NCI-H2171 treated with DMSO at 0.1 percent for 48 hours (cell line): Measurements from ENCODE around the gene DLGAP5.

Source experiments
- DNase-seq: peaks from one replicate; lab custom pipeline; 2025; lab: John Stamatoyannopoulos, UW

The DLGAP5 gene

DNA sequence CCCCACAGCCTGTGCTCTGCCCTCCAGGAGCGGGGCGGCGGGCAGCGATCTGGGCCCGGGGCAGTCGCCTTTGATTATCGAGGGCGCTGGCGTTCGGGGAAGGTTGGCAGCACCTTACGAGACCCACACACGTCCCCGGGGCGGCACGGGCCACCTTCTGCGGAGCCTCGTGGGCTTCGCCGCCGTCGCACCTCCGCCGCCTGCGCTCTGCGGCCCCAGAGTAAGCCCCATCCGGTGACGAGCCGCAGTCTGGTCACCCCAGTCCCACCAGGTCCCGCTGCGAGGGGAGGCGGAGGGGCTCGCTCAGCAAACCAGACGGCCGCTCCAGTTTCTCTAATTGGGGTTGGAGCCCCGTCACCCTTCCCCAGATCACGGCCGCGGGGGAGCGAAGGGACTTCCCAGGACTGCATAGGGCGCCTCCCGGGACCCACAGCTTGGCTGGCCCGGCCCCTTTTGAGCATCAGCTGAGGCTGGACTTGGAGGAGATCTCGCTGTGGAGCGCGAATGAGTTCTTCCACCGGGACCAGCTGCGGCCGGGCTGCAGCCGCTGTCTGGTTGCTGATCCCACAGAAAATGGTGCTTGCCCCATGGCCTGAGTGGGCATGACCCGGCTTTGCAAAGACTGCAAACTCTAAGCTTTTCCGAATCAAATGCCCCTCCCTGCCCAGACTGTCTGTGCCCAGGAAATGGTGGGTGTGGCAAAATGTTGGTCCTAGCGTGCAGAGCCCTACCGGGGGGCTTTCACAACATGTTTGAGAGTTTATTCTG is 61.8 kb downstream of the DLGAP5 start:
- no peak for DNase-seq

DNA sequence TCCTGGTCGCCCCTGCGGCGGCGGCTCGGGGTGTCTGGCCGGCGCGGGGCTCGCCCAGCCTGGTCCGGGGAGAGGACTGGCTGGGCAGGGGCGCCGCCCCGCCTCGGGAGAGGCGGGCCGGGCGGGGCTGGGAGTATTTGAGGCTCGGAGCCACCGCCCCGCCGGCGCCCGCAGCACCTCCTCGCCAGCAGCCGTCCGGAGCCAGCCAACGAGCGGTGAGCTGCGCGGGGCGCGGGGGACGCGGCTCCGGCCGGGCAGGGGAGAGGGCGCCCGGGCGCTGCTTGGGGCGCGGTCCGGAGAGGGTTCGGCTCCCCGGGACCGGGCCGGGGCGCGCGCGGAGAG is 62.3 kb downstream of the DLGAP5 start, which contains the start of gene LGALS3:
Gene LGALS3, plus strand, starts transcription at position 167 of the 342 bp plus-strand sequence. CDS start 8,122 bp downstream, outside the sequence.
- DNase-seq: no peak

DNA sequence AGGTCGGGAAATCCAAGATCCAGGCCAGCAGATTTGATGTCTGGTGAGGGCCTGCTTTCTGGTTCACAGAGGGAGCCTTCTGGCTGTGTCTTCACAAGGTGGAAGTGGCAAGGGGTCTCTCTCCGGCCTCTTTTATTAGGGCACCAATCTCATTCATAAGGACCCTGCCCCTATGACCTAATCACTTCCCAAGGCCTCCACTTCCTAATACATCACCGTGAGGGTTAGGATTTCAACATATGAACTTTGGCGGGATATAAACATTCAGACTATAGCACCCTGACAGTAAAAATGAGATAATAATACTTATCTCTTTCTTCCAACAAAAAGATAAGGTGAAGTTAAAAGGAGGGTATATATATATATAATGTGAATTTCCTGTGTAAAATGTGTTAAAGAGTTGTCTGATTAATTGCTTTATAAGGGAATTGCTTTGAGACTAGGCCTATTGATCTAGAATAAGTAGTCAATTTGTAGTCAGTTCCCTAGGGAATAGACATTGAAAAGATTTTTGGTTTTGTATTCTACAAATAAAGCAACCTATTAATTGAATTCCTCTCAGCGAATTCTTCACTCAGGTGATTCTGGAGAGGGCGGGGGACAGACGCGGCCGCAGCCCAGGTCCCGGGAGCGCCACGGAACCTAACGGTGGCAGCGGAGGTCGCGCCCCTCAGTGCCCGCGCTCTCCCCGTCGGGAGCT is 62.8 kb downstream of the DLGAP5 start:
- no peak for DNase-seq

DNA sequence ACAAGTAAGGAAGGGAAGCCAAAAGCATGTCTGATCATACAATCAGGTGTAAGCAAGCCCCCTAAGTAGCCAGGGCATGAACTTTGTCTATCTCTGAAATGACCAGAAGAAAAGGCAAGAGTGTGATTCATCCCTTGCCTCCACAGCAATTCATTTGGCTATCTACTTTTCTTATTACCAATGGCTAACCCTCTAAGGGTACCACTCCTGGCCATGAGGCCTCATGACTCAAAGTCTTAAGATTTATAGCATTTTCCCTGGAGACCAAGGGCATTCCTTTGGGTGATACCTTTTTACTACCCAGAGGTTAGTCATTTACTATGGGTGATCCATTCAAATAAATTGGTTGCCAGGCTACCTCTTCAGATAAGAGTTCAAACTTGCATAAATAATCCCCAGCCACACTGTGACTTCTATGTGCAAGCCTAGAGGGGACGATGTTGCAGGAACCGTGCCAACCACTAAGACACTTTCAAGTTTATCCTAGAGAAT is 63.9 kb downstream of the DLGAP5 start:
- DNase-seq: no peak

DNA sequence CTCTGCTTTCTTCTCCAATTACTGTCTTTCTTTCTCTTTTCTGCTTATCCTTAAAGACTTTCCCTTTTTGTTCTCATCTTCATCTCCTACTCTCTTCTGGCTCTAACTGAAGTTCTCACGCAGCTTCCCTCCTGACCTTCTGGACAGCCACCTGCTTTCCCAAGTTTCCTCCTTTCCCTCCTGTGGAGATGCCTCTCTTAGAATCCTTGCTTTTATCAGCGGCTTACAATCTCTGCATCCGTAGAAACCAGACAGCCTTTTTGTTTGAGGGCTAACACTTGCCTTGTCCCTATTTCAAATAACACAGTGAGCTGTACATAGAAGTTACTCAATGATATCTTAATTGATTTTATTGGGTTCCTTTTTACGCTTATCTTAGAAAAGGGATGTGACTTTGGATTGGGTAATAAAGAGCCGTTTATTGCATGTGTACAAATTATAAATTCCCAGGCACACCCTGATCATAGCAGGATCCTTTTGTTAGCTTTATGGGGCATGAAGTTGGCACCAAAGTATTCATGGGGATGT is 64.4 kb downstream of the DLGAP5 start:
- DNase-seq: no peak

DNA sequence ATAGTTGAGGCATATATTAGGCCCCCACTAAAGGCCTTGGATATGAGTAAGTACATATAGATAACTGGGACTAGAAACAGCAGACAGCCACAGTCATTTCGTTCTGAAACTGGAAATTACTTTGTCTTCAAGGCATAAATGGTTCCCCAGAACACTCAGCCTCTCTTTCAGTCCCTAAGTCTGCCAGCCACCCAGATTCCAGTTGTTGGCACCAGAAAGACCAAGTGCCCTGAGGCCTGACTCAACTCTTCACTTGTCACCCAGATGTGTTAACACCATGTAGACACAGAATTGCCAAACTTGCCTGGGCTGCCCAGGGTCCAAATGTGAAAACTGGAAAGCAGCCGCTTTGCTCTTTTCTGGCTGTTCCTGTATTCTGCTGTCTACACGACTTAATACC is 65.4 kb downstream of the DLGAP5 start:
- no peak for DNase-seq

DNA sequence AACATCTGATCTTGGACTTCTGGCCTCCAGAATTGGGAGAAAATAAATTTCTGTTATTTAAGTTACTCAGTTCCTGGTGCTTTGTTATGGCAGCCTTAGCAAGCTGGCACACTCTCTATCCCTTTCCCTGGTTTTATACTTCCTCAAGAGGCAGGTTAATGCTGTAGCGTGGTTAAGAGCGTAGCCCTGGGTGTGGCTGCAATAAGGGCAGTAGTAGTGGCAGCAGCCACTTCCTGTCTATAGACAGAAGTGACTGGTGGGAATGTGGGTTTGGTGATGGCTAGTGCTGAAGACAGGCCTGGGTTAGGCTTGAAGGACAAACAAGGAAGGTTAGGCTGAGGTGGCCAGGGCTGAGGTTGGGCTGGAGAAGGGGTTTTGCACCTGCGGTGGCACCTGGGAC is 66.0 kb downstream of the DLGAP5 start:
- DNase-seq: no peak

DNA sequence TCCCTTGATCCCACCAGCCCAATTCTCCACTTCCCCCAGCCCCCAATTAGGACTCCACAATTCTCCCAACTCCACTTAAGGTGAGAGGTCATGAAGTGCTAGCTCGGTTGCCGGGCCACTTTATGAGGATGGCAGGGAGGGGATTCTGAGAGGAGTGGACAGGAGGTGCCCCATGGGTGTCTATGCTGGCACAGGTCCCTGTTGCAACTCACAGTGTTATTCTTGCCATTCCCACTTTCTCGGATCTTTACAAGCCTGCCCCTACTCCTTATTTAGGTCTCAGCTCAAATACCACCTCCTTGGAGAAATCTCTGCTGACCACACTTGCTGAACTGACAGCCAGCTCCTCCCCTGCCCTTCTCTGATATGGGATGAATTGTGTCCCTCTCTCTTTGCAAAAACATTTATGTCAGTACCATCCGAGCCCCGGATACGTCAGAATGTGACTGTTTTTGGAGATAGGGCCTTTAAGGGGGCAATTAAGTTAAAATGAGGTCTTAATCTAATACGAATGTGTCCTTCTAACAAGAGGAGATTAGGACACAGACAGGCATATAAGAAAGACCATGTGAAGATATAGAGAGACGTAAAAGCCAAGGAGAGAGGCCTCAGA is 66.5 kb downstream of the DLGAP5 start:
- no peak for DNase-seq

DNA sequence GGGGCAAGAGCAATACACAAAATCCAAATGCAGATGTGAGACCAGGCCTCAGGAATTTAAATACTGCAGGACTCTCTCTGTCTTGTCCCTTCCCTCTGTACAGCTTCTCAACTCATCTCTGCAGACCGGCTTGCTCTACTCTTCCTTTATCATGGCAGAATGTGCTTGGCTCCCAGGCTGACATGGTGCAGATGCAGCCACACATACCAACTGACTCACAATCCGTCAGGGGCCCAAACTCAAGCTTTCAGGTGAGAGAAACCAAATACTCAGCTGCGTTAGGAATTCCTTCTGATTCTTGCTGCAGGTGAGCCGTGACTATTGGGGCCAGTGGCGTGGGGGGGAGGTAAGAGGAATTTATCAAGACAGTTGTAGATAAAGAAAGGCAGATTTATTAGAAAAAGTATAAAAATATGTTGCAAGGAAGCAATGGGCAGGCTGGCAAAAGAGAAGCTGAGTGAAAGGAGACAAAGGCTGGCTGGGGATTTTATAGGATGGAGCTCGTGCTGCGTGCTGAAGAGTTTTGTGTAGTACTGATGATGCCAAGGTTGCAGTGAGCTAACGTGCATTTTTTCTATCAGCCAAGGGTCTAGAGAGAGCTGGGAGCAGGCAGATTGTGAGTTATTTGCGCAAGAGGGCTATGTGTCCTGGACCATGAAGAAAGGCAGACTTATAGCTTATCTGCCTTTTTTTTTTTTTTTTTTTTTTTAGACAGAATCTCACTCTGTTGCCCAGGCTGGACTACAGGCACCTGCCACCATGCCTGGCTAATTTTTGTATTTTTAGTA is 67.3 kb downstream of the DLGAP5 start:
- DNase-seq: no peak

DNA sequence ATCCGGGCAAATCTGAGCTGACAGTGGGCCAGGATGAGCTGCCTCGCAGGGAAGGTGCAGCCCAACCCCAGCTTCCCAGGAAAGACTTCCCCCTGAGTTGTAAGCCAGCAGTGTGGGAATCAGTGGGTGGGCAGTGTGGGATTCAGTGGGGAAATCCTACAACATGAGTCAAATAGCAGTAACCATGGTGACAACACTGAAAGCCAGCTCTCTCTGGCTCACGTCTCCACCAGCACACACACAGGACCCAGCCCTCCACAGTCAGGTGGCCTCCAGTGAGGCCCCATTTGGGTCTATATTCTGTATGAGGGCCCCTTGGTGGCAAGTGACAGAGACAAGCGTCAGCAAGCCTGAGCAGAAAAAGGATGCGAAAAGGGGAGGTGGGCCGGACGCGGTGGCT is 68.3 kb downstream of the DLGAP5 start:
- DNase-seq: no peak

DNA sequence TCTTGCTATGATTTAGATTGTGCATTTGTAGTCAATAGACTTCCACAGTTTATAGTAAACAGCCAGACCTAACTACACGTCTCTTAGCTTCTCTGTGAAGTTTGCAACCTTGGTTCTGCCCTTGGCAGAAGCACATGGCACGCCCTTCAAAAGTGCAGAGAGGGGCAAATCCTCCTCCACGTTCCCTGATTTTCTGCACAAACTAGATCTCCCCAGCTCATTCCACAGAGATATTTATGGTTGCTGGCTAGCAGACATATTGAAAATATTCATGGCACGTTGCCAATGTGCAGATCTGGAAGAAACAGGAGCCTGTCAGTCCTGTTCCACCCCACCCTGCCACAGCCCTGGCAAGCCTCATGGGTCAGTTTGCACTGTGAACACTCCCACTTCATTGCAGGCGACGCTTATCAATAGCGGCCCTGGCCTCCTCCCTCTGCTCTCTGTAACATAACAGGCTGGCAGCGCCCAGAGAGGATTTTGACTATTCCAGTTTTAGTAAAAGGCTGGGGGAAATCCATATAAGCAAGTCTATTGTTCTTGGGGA is 68.9 kb downstream of the DLGAP5 start:
- peak; percentile 67 for DNase-seq

DNA sequence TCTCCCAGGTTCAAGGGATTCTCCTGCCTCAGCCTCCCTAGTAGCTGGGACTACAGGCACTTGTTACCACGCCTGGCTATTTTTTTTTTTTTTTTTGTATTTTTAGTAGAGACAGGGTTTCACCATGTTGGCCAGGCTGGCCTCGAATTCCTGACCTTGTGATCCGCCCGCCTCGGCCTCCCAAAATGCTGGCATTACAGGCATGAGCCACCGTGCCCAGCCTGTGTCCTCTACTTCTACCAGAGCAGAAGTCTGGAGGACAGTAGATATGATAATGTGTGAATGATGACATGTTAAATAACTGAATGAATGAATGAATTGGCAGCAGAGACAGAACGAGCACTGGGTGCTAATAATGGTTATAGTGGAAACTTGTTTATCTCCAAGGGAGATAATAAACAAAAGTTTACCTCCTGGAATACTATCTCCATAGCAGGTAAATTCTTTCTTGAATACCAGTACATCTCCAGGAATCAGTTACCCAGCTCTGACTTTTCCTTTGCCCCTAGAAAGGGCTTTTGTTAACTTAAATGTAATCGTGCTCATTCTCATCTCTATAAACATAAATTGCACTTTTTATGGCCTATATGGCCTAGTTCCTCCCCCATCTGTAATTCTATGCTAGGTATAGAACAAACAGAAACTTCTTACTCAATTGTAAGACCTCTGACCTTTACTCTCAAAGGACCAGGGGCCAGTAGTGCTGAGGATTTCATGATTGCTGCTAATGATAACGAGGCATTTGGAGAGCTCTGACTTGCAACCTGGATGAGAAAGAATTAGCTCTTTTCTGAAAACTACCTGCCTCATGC is 69.6 kb downstream of the DLGAP5 start:
- DNase-seq: no peak

DNA sequence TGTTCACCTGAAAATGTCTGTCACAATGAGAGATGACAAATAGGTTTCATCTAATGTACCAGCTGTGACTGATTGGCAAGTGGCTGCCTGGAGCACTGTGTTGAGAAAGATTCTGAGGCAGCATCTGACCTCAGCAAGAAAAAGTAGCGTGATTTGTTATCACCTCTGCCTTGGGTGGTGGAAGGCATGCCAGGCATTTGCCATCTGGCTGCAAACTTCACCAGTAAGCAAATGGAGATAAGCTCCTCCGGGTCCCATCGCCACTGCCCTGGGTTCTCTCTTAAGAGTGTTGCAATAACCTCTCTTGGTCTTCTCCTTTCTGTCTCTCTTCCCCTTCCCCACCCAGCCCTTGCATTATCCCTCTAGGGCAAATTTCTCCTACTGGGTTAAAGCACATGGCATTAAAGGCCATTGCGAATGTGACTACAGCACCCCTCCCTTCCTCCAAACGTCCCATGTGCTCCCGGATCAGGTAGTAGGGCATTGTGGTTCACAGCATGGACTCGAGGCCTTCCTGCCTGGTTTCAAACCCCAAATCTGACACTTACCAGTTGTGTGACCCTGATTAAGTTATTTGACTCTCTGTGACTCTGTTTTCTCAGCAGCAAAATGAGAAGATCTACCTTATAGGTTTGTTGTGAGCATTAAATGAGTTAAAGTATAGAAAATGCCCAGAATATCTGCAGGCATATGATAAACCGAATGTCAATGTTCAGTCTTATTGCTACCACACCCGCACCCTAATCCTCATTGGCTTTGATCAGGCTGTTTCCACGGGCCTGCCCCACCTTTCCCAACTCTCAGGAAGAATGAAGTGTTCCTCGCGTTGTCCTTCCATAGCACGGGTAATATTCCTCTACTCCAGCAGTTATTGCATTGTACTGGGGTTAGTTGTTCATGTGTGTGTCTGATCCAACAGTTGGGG is 70.6 kb downstream of the DLGAP5 start:
- DNase-seq: no peak

DNA sequence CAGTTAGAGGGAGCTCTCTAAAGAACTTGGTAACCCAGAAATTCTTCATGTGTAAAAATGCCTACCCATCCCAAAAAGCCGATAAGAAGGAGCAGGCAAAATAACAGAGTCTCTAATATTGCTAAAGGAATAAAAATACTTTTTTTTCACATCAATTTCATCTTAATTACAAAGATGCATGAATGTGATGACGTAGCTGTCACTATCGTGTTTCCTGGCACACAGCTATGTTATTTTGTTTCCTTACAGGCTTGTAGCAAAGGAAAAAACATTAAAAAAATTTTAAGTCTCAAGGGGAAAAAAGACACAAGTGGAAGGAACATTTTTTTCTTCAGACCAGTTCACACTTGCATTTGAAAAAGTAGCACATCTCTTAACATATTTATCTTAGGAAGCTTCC is 72.6 kb downstream of the DLGAP5 start:
- no peak for DNase-seq

DNA sequence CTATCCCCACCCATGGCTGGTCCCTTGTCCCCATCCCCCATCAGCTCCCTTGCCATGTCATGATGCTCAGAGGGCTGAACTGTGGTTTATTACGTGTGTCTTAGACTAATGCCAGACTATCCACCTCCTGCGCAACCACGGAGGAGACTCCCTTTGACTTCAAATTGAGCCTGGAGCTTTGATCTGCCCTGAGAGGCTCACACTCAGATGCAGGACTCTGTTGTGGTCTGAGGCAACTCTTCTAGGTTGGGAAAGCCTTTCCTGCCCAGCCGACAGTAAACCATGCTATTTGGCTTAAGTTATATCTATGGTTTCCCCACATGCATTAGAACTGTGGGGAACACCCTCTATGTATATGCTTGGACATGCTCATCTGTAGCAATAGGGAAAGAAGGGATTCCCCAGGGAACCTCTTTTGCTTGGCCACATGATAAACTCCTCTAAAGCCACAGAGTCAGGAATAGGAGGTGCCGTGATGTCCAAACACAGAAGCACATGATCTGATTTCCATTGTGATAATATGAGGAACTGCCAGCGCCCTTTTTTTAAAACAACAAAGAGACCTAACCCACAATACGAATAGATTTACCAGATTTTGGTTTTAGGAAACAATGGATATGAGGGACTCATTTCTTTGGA is 73.5 kb downstream of the DLGAP5 start:
- no peak for DNase-seq

DNA sequence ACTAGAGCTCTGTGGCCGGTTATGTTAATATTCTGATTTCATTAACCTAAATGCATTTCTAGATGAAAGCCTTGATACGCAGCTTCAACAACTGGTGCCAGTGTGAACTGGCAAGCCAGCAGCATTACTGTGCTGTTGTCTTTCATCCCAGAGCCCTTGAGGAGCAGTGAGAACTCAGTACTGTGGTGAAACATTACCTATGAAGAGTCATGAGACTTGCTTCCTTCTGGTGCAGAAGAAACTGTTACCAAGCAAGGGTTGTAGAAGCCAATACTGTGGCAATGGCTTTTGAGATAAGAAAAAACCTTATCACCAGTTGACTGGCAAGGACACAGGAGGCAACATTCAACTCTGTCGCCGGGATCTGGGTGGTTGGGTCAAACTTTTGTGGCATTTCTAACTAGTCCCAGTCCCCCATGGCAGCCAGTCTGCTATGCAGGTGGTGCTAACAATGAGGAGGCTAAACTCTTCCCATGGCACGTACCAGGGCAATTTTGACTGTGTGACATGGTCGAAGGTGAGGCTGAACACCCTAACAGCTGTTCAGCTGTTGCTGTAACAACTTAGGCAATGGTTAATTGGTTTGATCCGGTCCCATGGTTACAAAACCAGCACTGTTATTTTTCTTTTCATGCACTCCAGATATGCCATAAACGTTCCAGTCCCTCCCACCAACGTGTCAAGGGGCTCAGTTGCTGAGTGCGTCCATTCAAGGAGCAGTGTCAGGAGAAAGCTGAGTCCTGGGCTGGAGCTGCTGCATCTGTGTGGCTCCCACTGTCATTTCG is 74.9 kb downstream of the DLGAP5 start:
- peak; percentile 45 for DNase-seq

DNA sequence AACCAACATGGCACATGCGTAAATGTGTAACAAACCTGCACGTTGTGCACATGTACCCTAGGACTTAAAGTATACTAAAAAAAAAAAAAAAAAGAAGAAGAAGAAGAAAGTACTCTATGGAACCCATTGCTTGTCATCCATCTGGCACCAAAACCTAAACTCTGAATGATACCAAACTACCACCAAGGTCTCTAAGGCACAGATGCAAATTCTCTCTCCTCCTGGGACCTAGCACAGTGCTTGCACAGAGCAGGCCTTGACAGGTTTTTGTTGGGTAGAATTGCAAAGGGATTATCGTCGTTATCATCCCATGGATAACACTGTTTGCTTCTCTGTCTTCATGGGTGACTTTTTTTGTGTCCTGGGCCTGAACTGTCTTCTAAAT is 75.5 kb downstream of the DLGAP5 start:
- DNase-seq: peak; percentile 61

DNA sequence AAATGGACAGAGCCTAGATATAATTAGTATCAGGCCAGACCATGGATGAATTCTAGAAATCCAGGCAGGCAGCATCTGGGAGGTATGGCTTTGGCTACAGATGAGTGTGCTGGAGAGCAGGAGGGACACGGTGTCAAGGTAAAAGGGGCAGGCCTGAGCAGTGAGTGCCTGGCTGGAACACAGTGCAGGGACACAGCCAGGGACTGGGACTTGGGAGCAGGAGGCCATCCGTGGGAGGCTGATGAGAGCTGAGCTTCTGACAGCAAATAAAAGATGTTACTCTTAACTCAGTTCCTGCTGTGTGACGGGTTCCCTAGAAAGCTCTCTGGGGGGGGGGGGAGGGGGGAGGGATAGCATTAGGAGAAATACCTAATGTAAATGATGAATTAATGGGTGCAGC is 75.9 kb downstream of the DLGAP5 start:
- no peak for DNase-seq
